Suprapubic skin (tissue), 4 donors: ENCODE measurements around the gene GLYR1. TPM values are rescaled to one million over a fixed set of nuclear protein-coding genes. Genes with fewer than 3 reads are reported as not detected.

ENCODE experiments used
- DNase-seq, 2 donors: peaks; one replicate each; pipeline ENCODE4 v3.0.0-alpha.2; 2019; ENCODE audit warnings: low spot score in 2 of 2
- H3K27ac ChIP-seq: fragments of 200-600 bp; sonication (generic); one replicate; pipeline ENCODE4 v1.5.1; 2019
- H3K27me3 ChIP-seq: fragments of 200-600 bp; sonication (generic); one replicate; pipeline ENCODE4 v1.5.1; 2019
- H3K36me3 ChIP-seq: fragments of 200-600 bp; sonication (generic); one replicate; pipeline ENCODE4 v1.5.1; 2019
- H3K4me1 ChIP-seq: fragments of 200-600 bp; sonication (generic); one replicate; pipeline ENCODE4 v1.5.1; 2019
- H3K4me3 ChIP-seq: fragments of 200-600 bp; sonication (generic); one replicate; pipeline ENCODE4 v1.5.1; 2019; ENCODE audit warnings: mild to moderate bottlenecking
- H3K9me3 ChIP-seq: fragments of 200-600 bp; sonication (generic); one replicate; pipeline ENCODE4 v1.5.1; 2019
- EP300 ChIP-seq: sonication (generic); formaldehyde crosslinking; IDR thresholded peaks from one replicate; pipeline ENCODE4 v1.6.1; 2017; ENCODE audit warnings: antibody characterized with exemption
- POLR2A ChIP-seq, 2 donors: fragments of 450-650 bp; IDR thresholded peaks; one replicate each; pipeline ENCODE4 v1.6.1; 2017; ENCODE audit warnings: antibody characterized with exemption in 2 of 2, mild to moderate bottlenecking in 2 of 2, moderate library complexity in 2 of 2
- POLR2AphosphoS5 ChIP-seq, 3 donors: sonication (generic); formaldehyde crosslinking; IDR thresholded peaks; one replicate each; pipeline ENCODE4 v1.6.1; 2017; ENCODE audit warnings: antibody characterized with exemption in 3 of 3
- WGBS: methylation state at CpG from one replicate; pipeline ENCODE4 v1.1.5; 2018; 5-methylcytosine and 5-hydroxymethylcytosine counted together
- total RNA-seq, 4 donors: library from RNA; depleted of rRNA; stranded (reverse); fragments of >200 nt; gene quantifications; one replicate each; pipeline ENCODE4 v1.1.0, GENCODE V29; 2016
- TF ChIP-seq, protein P1 (sequence below), 2 donors: fragments of 200-600 bp in 1 of 2; fragments of 450-650 bp in 1 of 2; sonication (generic) in 1 of 2; IDR thresholded peaks; one replicate each; pipeline ENCODE4 v1.5.1; 2016 to 2019; ENCODE audit warnings: antibody characterized with exemption in 2 of 2, mild to moderate bottlenecking in 1 of 2, moderate library complexity in 1 of 2

GLYR1 gene
- total RNA-seq, 4 donors from 2014 or later = 42.2 to 76.0 (median 50.7) TPM

DNA sequence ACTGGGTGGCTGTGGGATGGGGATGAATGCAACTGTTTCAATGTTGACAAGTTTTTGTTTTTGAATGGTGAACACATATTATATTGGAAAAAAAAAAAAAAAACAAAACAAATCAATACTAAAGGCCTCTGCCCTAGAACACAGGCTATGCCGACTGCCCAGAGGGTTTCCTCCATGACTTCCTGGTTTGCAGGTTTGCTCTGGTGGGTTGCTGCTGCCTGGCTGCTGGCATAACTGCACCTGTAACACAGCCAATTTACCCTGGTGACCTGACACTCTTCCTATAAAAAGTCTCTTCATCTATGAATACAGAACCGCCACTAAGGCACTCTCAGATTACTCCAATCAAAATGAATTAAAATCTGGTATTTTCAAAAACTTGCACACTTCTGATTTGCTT is 10.4 kb downstream of the GLYR1 start:
- no peaks in the 10 kb centered on the region for H3K4me1 ChIP-seq
- H3K4me3 ChIP-seq = no peak overlapping the region
- H3K27ac ChIP-seq = no peak overlapping the region
- WGBS = 93% methylated on average over 2 of the region's 2 CpGs
- DNase-seq = peak in 1 of 2 donors; percentile 17
- no peaks in the 10 kb centered on the region for H3K9me3 ChIP-seq
- H3K27me3 ChIP-seq = no peaks in the 10 kb centered on the region
- TF ChIP-seq, protein P1, sequence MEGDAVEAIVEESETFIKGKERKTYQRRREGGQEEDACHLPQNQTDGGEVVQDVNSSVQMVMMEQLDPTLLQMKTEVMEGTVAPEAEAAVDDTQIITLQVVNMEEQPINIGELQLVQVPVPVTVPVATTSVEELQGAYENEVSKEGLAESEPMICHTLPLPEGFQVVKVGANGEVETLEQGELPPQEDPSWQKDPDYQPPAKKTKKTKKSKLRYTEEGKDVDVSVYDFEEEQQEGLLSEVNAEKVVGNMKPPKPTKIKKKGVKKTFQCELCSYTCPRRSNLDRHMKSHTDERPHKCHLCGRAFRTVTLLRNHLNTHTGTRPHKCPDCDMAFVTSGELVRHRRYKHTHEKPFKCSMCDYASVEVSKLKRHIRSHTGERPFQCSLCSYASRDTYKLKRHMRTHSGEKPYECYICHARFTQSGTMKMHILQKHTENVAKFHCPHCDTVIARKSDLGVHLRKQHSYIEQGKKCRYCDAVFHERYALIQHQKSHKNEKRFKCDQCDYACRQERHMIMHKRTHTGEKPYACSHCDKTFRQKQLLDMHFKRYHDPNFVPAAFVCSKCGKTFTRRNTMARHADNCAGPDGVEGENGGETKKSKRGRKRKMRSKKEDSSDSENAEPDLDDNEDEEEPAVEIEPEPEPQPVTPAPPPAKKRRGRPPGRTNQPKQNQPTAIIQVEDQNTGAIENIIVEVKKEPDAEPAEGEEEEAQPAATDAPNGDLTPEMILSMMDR (IDR thresholded peaks at IDR 0.05) = no peak
- no peak for TF ChIP-seq POLR2A (IDR thresholded peaks at IDR 0.05)
- no peak for TF ChIP-seq EP300
- TF ChIP-seq POLR2AphosphoS5 (IDR thresholded peaks at IDR 0.05) = no peak
- peaks cover 79% of the 10 kb centered on the region for H3K36me3 ChIP-seq

DNA sequence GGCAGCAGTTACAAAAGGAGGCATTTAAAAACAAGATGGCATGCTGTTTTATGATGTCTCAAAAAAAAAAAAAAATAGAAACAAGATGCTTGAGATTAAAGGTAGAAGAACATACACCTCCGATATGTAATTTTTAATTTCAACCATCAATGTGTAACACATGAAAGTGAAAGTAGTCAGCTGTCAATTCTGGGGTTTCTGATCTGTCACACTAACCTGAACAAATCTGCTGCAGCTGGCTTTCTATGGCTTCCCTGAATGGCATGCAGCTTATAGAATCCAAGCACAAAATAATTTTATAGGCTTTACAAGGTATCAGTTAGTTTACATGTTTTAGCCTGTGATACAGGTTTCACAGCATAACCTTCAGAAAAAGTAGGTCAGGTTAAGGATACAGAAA is 13.5 kb downstream of the GLYR1 start:
- Histone ChIP-seq H3K4me1 (no peaks in the 10 kb centered on the region), H3K27me3 (no peaks in the 10 kb centered on the region), H3K36me3 (peaks cover 82% of the 10 kb centered on the region), H3K4me3 (no peak overlapping the region), H3K27ac (no peak overlapping the region), H3K9me3 (no peaks in the 10 kb centered on the region)
- DNase-seq = no peak
- TF ChIP-seq, protein P1 (IDR thresholded peaks at IDR 0.05) = no peak
- TF ChIP-seq POLR2AphosphoS5 (IDR thresholded peaks at IDR 0.05) = no peak
- TF ChIP-seq EP300 = no peak
- TF ChIP-seq POLR2A (IDR thresholded peaks at IDR 0.05) = no peak
- 86% methylated on average over 1 of the region's 1 CpG for WGBS

DNA sequence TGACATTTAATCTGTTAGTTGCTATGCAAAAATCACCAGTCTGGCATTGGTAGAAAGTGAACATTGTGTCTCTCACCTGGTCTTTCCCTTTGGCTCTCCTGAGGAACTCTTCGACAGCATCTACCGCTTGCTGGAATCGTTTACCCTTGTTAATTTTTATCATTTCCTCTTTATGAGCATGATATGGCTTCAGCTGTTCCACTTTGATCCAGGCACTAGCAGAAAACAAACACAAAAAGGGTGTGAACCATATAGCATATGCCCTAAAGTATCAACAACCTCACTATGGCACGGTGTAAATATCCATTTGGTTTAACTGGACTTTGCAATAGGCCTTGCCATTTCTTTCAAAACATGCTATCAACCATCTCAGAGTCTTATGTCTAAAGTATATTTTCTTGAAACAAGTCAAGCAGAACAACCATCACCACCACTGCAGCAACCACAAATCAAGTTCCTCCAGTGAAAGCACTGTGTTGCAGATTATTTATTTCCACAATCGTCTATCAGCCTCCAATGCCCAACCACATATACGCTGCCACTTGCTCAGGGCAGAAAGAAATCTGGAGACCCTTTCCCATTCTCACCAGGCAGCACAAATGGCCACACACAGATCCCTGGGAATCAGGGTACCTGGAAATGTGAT is 14.3 kb downstream of the GLYR1 start:
- no peak for DNase-seq
- Histone ChIP-seq H3K36me3 (peaks cover 82% of the 10 kb centered on the region), H3K27ac (no peak overlapping the region), H3K4me3 (no peak overlapping the region), H3K27me3 (no peaks in the 10 kb centered on the region), H3K9me3 (no peaks in the 10 kb centered on the region), H3K4me1 (no peaks in the 10 kb centered on the region)
- TF ChIP-seq, protein P1 (IDR thresholded peaks at IDR 0.05) = no peak
- TF ChIP-seq EP300 (no peak), POLR2AphosphoS5 (IDR thresholded peaks at IDR 0.05) (no peak), POLR2A (IDR thresholded peaks at IDR 0.05) (no peak)
- 86% methylated on average over 6 of the region's 6 CpGs for WGBS

DNA sequence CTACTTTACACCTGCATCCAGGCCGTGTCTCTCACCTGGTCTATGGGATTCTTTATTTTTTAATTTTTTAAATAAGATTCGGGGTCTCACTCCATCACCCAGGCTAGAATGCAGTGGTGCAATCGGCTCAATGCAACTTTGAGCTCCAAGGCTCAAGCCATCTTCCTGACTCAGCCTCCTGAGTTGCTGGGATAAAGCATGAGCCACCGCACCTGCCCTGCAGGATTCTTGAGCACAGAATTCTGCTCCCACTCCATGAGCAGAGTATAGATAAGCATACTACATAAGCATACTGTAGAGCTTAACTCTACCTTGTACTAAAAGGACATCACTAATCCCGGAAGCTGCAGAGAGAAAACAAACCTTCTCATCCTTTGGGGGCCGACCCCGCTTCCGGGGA is 15.5 kb downstream of the GLYR1 start:
- 96% methylated on average over 8 of the region's 8 CpGs for WGBS
- Histone ChIP-seq H3K27me3 (no peaks in the 10 kb centered on the region), H3K36me3 (peaks cover 80% of the 10 kb centered on the region)

DNA sequence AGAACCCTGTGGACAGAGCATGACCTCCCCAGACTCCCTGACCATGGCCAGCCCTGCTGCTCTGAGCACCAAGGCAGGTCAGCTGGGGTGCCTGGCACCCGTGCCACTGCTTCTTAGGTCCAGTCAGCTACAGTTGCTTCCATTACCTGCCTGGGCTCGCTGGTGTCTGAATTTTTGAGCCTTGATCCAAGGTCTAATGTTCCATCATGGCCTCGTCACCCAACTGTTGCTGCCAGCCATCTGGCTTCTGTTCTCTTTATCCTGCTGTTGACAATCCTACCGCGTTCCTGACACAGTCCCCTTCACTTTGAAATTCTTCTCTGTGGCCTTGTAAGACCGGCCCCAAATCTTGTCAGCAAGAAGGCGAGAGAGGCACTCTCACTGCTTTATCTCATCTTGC is 16.7 kb downstream of the GLYR1 start:
- no peak overlapping the region for H3K4me3 ChIP-seq
- H3K27ac ChIP-seq = no peak overlapping the region
- whole genome bisulfite sequencing = 88% methylated on average over 6 of the region's 7 CpGs
- DNase-seq = no peak
- H3K36me3 ChIP-seq = peaks cover 83% of the 10 kb centered on the region
- TF ChIP-seq POLR2AphosphoS5 (IDR thresholded peaks at IDR 0.05) (no peak), EP300 (no peak), POLR2A (IDR thresholded peaks at IDR 0.05) (no peak)
- TF ChIP-seq, protein P1 (IDR thresholded peaks at IDR 0.05) = no peak
- no peaks in the 10 kb centered on the region for H3K4me1 ChIP-seq
- no peaks in the 10 kb centered on the region for H3K9me3 ChIP-seq
- no peaks in the 10 kb centered on the region for H3K27me3 ChIP-seq

More for the DNA sequence above, 15.5 kb downstream of the GLYR1 start:
- Histone ChIP-seq H3K9me3 (no peaks in the 10 kb centered on the region), H3K27ac (no peak overlapping the region), H3K4me1 (no peaks in the 10 kb centered on the region), H3K4me3 (no peak overlapping the region)
- peak in 1 of 2 donors; percentile 11 for DNase-seq
- TF ChIP-seq POLR2A (IDR thresholded peaks at IDR 0.05) (no peak), EP300 (no peak), POLR2AphosphoS5 (IDR thresholded peaks at IDR 0.05) (no peak)
- TF ChIP-seq, protein P1 (IDR thresholded peaks at IDR 0.05) = no peak
